Thymus (tissue), 11 donors: ENCODE measurements around the gene OCEL1. TPM values are rescaled to one million over a fixed set of nuclear protein-coding genes. Genes with fewer than 3 reads are reported as not detected.

Experiments
- DNase-seq, 9 donors: peaks; one replicate each; pipeline ENCODE4 v3.0.0-alpha.2; 2013; ENCODE audit warnings: low spot score in 9 of 9, low read depth in 6 of 9, missing footprints in 1 of 9
- H3K27ac ChIP-seq, 2 donors: one replicate each; pipeline ENCODE4 v1.5.1; 2013; ENCODE audit warnings: control low read depth in 1 of 2, low read depth in 1 of 2, low read length in 1 of 2, mild to moderate bottlenecking in 1 of 2, moderate library complexity in 1 of 2
- H3K27me3 ChIP-seq, 2 donors: one replicate each; pipeline ENCODE4 v1.5.1; 2013; ENCODE audit warnings: low read length in 1 of 2; ENCODE audit not compliant: control insufficient read depth in 2 of 2, insufficient read depth in 1 of 2
- H3K36me3 ChIP-seq, 2 donors: one replicate each; pipeline ENCODE4 v1.5.1; 2013; ENCODE audit warnings: low read length in 1 of 2, mild to moderate bottlenecking in 1 of 2, moderate library complexity in 1 of 2; ENCODE audit not compliant: control insufficient read depth in 2 of 2, insufficient read depth in 2 of 2
- H3K4me1 ChIP-seq, 2 donors: one replicate each; pipeline ENCODE4 v1.5.1; 2013; ENCODE audit warnings: low read length in 2 of 2; ENCODE audit not compliant: control insufficient read depth in 2 of 2, insufficient read depth in 2 of 2
- H3K4me3 ChIP-seq, 2 donors: one replicate each; pipeline ENCODE4 v1.5.1; 2013; ENCODE audit warnings: low read length in 2 of 2, control low read depth in 1 of 2, mild to moderate bottlenecking in 1 of 2
- H3K9me3 ChIP-seq, 2 donors: one replicate each; pipeline ENCODE4 v1.5.1; 2013; ENCODE audit warnings: low read length in 1 of 2, mild to moderate bottlenecking in 1 of 2; ENCODE audit not compliant: control insufficient read depth in 2 of 2, insufficient read depth in 1 of 2
- WGBS: extraction: QIAGEN DNeasy Blood & Tissue Kit; methylation state at CpG from one replicate; pipeline ENCODE4 v1.1.7; 2013; 5-methylcytosine and 5-hydroxymethylcytosine counted together
- polyA plus RNA-seq: library from polyadenylated mRNA; stranded (reverse); fragments of 200-250 nt; gene quantifications from one replicate; pipeline ENCODE4 v1.2.3, GENCODE V29; 2013
- total RNA-seq: library from RNA; stranded (reverse); fragments of 120-200 nt; gene quantifications from one replicate; pipeline ENCODE4 v1.2.4, GENCODE V29; 2013
- donor health status: healthy.

OCEL1 gene
- total and polyA plus RNA-seq, 2 donors, result 6.2 to 24.8 TPM

DNA sequence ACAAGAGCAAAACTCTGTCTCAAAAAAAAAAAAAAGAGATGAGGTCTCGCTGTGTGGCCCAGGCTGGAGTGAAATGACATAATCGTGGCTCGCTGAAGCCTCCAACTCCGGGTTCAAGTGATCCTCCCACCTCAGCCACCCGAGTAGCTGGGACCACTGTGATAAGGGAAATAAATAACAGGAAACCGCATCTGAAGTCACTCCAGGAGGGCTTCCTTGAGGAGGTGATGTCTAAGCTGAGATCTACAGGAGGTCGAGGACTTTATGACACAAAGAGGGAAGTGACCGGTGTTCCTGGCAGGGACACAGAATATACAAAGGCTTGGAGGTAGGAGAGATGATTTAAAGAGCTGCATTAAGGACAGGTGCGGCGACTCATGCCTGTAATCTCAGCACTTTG is 28.6 kb downstream of the OCEL1 start:
- WGBS, result 85% methylated on average over 10 of the region's 10 CpGs
- Histone ChIP-seq H3K4me1 (peaks cover 0 to 3% of the 10 kb centered on the region in 2 donors), H3K36me3 (no peaks in the 10 kb centered on the region), H3K27ac (no peak overlapping the region), H3K27me3 (peaks cover 0 to 3% of the 10 kb centered on the region in 2 donors), H3K4me3 (no peak overlapping the region), H3K9me3 (peaks cover 0 to 11% of the 10 kb centered on the region in 2 donors)
- DNase-seq, result no peak

- H3K27me3 ChIP-seq, result peaks cover 0 to 3% of the 10 kb centered on the region in 2 donors
- no peaks in the 10 kb centered on the region for H3K36me3 ChIP-seq
- no peak overlapping the region for H3K4me3 ChIP-seq
- H3K9me3 ChIP-seq, result peaks cover 1 to 16% of the 10 kb centered on the region in 2 donors
- H3K4me1 ChIP-seq, result no peaks in the 10 kb centered on the region
- no peak overlapping the region for H3K27ac ChIP-seq
- no peak for DNase-seq
- 90% methylated on average over 18 of the region's 18 CpGs for WGBS
Measured at GRCh38 chr19:17255150-17255621, 29.2 kb downstream of the OCEL1 start.

DNA sequence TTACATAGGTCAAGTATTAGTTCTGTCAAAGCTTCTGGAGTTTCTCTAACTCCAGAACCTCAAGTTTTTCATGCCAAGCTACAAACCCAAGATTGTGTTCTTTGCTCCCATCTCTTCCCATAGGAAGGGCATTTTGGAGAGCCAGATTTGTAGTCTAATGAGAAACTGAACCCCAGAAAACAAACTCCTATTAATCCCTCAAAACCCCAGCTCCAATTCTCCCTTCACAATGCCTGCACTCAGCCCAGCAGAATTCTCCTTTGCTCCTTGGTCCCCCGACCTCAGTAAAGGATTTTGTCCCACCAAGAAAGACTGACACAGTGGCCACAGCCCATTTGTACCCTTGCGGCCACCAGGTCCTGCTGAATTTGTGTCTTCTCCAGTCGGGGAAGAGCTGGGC is 30.1 kb downstream of the OCEL1 start:
- no peak for DNase-seq
- Histone ChIP-seq H3K4me3 (no peak overlapping the region), H3K27ac (no peak overlapping the region), H3K9me3 (peaks cover 1 to 22% of the 10 kb centered on the region in 2 donors), H3K27me3 (peaks cover 0 to 3% of the 10 kb centered on the region in 2 donors), H3K36me3 (no peaks in the 10 kb centered on the region), H3K4me1 (no peaks in the 10 kb centered on the region)
- 88% methylated on average over 3 of the region's 3 CpGs for WGBS

- 96% methylated on average over 9 of the region's 9 CpGs for WGBS
- Histone ChIP-seq H3K4me1 (no peaks in the 10 kb centered on the region), H3K27me3 (peaks cover 0 to 3% of the 10 kb centered on the region in 2 donors), H3K9me3 (peaks cover 1 to 22% of the 10 kb centered on the region in 2 donors), H3K4me3 (no peak overlapping the region), H3K27ac (no peak overlapping the region), H3K36me3 (no peaks in the 10 kb centered on the region)
- no peak for DNase-seq
Measured at GRCh38 chr19:17259118-17259780, 33.2 kb downstream of the OCEL1 start.

GRCh38 chr19:17259934-17260333 is 33.9 kb downstream of the OCEL1 start:
- Histone ChIP-seq H3K27me3 (peaks cover 0 to 3% of the 10 kb centered on the region in 2 donors), H3K4me1 (peaks cover 0 to 5% of the 10 kb centered on the region in 2 donors), H3K27ac (no peak overlapping the region), H3K9me3 (peaks cover 1 to 22% of the 10 kb centered on the region in 2 donors), H3K36me3 (no peaks in the 10 kb centered on the region), H3K4me3 (no peak overlapping the region)
- no peak for DNase-seq
- WGBS, result 74% methylated on average over 1 of the region's 1 CpG

DNA sequence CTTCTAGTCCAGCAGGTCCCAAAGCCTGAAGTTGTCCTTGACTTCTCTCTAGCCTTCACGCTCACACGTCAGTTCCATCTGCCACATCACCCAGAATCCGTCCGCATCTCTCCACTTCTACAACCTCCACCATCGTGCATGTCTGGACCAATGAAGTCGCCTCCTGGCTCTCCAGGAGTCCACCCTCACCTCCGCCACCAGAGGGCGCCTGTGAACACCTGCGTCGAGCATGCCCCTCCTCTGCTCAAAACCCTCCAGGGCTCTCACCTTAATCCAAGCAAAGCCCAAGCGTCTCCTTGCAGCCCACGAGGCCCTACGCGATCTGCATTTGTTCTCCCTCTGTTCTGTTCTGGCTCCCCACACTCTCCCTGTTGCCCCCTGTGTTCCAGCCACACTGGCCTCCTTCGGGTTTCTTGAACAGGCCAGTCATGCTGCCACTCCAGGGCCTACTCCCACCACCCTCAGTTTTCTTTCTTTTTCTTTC is 34.9 kb downstream of the OCEL1 start:
- Histone ChIP-seq H3K9me3 (peaks cover 1 to 22% of the 10 kb centered on the region in 2 donors), H3K4me1 (peaks cover 0 to 9% of the 10 kb centered on the region in 2 donors), H3K27ac (no peak overlapping the region), H3K27me3 (no peaks in the 10 kb centered on the region), H3K36me3 (no peaks in the 10 kb centered on the region), H3K4me3 (no peak overlapping the region)
- WGBS, result 39% methylated on average over 15 of the region's 15 CpGs
- peak; percentile 56 to 89 (median 76) for DNase-seq

DNA sequence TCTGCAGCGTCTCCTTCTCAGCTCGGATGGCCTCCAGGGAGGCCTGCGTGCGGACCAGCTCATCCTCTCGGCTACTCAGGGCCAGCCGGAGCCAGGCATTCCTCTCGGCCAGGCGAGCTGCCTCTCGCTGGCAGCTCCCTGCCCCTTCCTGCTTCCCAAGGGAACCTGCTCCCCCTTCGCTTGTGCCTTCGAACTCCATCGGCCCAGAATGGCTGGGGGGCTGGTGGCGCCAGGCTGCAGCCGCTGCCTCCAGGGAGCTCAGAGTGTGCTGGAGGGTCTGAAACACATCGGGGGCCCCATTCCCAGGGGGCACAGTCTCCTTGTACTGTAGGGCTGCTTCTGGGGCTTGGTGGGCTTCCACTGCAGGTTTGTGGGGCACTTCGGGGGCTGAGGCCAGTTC is 36.5 kb downstream of the OCEL1 start:
- peaks cover under 1 to 18% of the 10 kb centered on the region in 2 donors for H3K4me1 ChIP-seq
- H3K36me3 ChIP-seq, result no peaks in the 10 kb centered on the region
- no peaks in the 10 kb centered on the region for H3K27me3 ChIP-seq
- no peak for DNase-seq
- H3K9me3 ChIP-seq, result peaks cover 1 to 22% of the 10 kb centered on the region in 2 donors
- no peak overlapping the region for H3K27ac ChIP-seq
- 95% methylated on average over 16 of the region's 16 CpGs for WGBS
- no peak overlapping the region for H3K4me3 ChIP-seq

- H3K4me1 ChIP-seq, result peaks cover 7 to 26% of the 10 kb centered on the region in 2 donors
- no peak overlapping the region for H3K4me3 ChIP-seq
- no peak overlapping the region for H3K27ac ChIP-seq
- 95% methylated on average over 23 of the region's 23 CpGs for WGBS
- H3K9me3 ChIP-seq, result peaks cover 1 to 17% of the 10 kb centered on the region in 2 donors
- no peaks in the 10 kb centered on the region for H3K27me3 ChIP-seq
- peaks cover 3 to 4% of the 10 kb centered on the region in 2 donors for H3K36me3 ChIP-seq
- no peak for DNase-seq
Measured at GRCh38 chr19:17263712-17264640, 38.0 kb downstream of the OCEL1 start.

- no peak within 1 kb of the TSS for H3K4me3 ChIP-seq
- H3K9me3 ChIP-seq, result peaks cover 1 to 11% of the 10 kb centered on the region in 2 donors
- no peak within 1 kb of the TSS for H3K27ac ChIP-seq
- peaks cover 5 to 8% of the 10 kb centered on the region in 2 donors for H3K36me3 ChIP-seq
- peak in 1 of 9 donors; percentile 38 for DNase-seq
- H3K27me3 ChIP-seq, result no peaks in the 10 kb centered on the region
- H3K4me1 ChIP-seq, result peaks cover 7 to 26% of the 10 kb centered on the region in 2 donors
- WGBS, result 60% methylated on average over 5 of the region's 5 CpGs
Measured at GRCh38 chr19:17264641-17264979, 38.6 kb downstream of the OCEL1 start, which contains the start of gene USHBP1. Gene USHBP1, minus strand, starts transcription at chr19:17264745. Its CDS starts 446 bp downstream, at chr19:17264299.
